ENCODE measurements around the gene DACH1. TPM values are rescaled to one million over a fixed set of nuclear protein-coding genes. Genes with fewer than 3 reads are reported as not detected.

DACH1 gene
- total RNA-seq, 2 experiments from 2014 or later = not detected

DNA sequence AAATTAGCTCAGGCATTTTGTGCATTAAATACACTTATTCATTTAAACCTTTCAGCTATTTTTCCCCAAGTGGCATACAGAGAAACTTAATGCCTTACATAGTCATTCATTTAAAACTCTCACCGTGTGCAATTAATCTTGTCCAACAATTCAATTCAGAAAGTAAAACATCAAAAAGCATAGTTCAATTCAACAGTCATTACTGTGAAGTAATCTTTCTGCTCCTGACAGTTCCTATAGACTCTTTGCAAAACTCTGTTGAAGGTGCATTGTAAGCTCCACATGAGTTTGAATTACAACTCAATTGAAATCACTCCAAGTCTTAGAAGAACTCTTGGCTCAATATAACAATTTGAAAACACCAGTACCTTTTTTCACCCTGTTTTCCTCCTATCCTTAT is 228.3 kb downstream of the DACH1 start:
- H3K36me3 Mint-ChIP-seq = no peaks in the 10 kb centered on the region
- no peak overlapping the region for H3K4me3 Mint-ChIP-seq
- no peaks in the 10 kb centered on the region for H3K9me3 Mint-ChIP-seq
- ChIA-PET POLR2A (no interaction called here), CTCF (interaction anchor here (0.6 kb wide), 1 partner anchor 909 kb away, joined by 3 read pairs; no protein-coding TSS in a partner anchor)
- DNase-seq = no peak
- no peaks in the 10 kb centered on the region for H3K27me3 Mint-ChIP-seq
- intact Hi-C loops (cut with micrococcal nuclease) = no loop called here
- no peak overlapping the region for H3K27ac Mint-ChIP-seq
- no peaks in the 10 kb centered on the region for H3K4me1 Mint-ChIP-seq (ENCODE audit: low read depth)

DNA sequence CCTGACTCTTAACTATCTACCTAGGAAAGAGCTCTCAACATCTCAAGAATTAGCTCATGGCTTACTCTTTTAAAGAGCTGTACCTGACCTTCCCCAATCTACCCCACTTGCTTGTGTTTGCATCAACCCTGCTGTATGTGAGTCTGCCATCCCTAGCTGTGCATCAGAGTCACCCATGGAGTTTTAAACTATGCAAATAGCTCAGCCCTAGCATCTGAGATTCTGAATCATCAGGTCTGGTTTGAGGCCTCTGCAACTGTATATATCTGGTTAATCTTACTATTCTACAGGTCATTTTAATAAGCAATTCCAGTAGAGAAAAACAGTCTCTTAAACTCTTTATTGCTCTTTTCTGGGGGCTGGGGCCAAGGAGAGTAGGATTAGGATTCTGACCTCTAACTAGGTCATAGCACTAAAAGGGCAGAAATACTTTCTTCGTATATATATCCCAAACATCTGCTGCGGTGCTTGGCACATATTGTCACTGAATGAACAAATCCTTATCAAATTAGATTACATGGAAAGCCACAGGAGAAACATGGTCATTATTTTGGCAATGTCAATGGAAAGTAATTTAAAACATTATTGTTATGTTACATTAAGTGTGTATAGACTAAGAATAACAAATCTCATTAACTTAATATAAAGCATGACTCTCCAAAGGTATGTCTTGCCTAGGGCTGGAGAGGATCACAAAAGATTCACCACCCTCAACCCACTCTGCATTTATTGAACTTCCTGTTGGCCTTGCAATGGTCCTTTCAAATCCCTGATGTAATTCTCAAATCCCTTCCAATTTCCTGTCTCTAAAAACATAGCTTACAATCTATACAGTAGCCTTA is 232.2 kb downstream of the DACH1 start:
- Mint-ChIP-seq H3K27me3 (no peaks in the 10 kb centered on the region), H3K9me3 (no peaks in the 10 kb centered on the region), H3K27ac (no peak overlapping the region), H3K36me3 (no peaks in the 10 kb centered on the region), H3K4me3 (no peak overlapping the region), H3K4me1 (ENCODE audit: low read depth) (no peaks in the 10 kb centered on the region)
- ChIA-PET CTCF (no interaction called here), POLR2A (no interaction called here)
- DNase-seq = no peak
- intact Hi-C loops (cut with micrococcal nuclease) = no loop called here

DNA sequence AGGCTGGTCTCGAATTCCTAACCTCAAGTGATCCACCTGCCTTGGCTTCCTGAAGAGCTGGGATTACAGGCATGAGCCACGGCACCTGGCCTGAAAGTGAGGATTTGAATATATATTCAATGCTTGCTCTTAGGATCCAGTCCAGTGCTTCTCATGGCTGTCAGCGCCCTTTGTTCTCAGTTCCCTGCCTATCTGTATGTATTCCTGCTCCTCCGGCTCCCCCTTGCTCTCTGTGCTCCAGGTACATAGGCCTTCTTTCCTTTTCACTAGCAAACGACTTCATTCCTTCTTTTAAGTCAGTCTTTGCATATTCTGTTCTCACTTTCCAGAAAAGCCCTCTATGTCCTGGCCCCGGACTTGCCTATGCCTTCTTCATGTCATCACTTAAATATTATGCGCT is 232.8 kb downstream of the DACH1 start:
- H3K4me3 Mint-ChIP-seq = no peak overlapping the region
- intact Hi-C loops (cut with micrococcal nuclease) = no loop called here
- H3K27ac Mint-ChIP-seq = no peak overlapping the region
- CTCF ChIA-PET = no interaction called here
- no peaks in the 10 kb centered on the region for H3K36me3 Mint-ChIP-seq
- no peaks in the 10 kb centered on the region for H3K9me3 Mint-ChIP-seq
- no peaks in the 10 kb centered on the region for H3K4me1 Mint-ChIP-seq (ENCODE audit: low read depth)
- H3K27me3 Mint-ChIP-seq = no peaks in the 10 kb centered on the region
- no peak for DNase-seq
- POLR2A ChIA-PET = no interaction called here

DNA sequence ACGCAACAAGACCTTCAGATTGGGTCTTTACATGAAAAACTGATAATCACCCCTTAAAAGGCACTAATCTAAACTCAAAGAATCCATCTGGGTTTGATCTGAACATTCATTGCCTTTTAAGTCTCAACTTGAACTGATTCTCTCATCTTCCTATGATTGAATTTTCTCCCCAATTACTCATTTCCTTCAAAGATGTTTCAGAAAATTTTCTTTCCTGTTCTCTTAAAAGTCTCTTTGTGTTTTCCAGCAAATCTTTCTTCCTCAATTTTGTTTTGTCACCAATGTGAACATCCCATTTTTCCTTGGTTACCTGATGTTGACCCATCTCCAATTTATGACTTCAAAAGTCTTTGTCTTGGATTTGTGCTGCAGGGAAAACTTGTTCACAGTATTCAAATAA is 234.3 kb downstream of the DACH1 start:
- Mint-ChIP-seq H3K27me3 (no peaks in the 10 kb centered on the region), H3K4me3 (no peak overlapping the region), H3K4me1 (ENCODE audit: low read depth) (no peaks in the 10 kb centered on the region), H3K9me3 (no peaks in the 10 kb centered on the region), H3K36me3 (no peaks in the 10 kb centered on the region), H3K27ac (no peak overlapping the region)
- no peak for DNase-seq
- ChIA-PET POLR2A (no interaction called here), CTCF (no interaction called here)
- intact Hi-C loops (cut with micrococcal nuclease) = no loop called here

DNA sequence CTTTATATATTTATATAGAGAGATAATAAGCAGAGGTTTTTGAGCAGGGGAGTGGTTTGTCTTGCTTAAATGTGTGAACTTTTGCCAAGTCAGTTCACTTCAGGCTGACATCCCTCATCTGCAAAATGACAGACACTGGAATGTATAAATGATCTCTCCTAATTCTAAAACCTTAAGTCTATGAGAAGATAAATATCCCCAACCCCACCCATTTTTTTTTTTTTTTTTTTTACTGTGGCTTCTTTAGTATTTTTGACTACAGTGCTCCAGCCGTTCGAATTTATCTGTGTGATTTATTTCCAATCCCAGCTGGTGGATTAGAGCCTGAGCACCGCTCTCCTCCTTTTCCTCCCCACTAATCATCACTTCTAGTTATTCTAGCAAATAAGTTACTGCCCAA is 234.8 kb downstream of the DACH1 start:
- ChIA-PET CTCF (no interaction called here), POLR2A (no interaction called here)
- H3K4me3 Mint-ChIP-seq = no peak overlapping the region
- intact Hi-C loops (cut with micrococcal nuclease) = no loop called here
- no peaks in the 10 kb centered on the region for H3K36me3 Mint-ChIP-seq
- no peak for DNase-seq
- H3K4me1 Mint-ChIP-seq (ENCODE audit: low read depth) = no peaks in the 10 kb centered on the region
- no peak overlapping the region for H3K27ac Mint-ChIP-seq
- no peaks in the 10 kb centered on the region for H3K9me3 Mint-ChIP-seq
- H3K27me3 Mint-ChIP-seq = no peaks in the 10 kb centered on the region

DNA sequence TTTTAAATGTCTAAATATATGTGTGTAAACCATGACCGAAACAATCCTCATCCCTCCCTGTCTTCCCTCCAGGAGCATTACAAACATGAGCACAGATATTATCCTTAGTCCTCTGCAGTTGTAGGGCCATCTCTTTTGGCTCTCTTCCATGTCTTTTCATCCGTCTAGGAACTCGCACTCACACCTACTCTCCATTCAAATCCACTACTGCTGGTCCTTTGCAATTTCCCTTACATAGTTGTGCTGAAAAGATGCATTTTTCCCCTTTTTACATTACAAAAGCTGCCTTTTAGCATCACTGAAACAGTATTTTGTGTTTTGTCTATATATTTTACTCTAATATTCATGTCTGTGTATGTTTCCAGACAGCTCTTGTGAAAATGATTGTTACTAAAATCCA is 237.8 kb downstream of the DACH1 start:
- no peak overlapping the region for H3K4me3 Mint-ChIP-seq
- H3K36me3 Mint-ChIP-seq = no peaks in the 10 kb centered on the region
- no peaks in the 10 kb centered on the region for H3K4me1 Mint-ChIP-seq (ENCODE audit: low read depth)
- CTCF ChIA-PET = no interaction called here
- no peaks in the 10 kb centered on the region for H3K27me3 Mint-ChIP-seq
- no peak for DNase-seq
- POLR2A ChIA-PET = no interaction called here
- intact Hi-C loops (cut with micrococcal nuclease) = no loop called here
- no peak overlapping the region for H3K27ac Mint-ChIP-seq
- no peaks in the 10 kb centered on the region for H3K9me3 Mint-ChIP-seq

DNA sequence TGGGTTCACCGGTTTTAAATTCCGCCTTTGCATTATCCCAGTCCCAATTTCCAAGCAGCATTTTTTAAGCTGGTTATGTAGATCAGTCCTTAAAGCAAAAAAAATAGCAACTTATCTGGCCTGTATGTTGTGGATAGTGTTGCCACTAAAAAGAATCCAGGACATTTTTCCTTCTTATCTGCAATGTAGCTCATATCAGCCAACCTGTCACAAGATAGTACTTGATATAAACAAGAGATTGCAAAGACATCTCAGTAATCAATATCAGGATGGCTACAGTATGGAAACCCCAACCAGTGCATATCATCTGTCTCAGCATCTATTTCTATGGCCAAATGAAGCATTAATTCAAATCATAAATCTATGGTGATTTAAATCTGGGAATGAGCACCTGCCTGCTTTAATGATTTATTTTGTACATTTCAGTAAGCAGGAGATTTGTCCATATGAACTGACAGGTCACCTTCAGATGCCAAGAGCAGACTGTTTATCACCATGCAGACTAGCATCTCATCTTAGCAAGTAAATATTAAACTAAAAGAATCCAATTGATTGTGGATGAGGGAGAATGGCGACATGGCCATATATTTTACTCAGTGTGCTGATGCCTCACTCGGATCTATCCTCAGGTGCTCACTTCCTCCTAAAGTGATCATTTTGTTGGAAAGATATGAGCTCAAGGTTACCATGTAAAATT is 240.4 kb downstream of the DACH1 start:
- POLR2A ChIA-PET = no interaction called here
- CTCF ChIA-PET = interaction anchor here (0.7 kb wide), 1 partner anchor 241 kb away, joined by 3 read pairs; the partner anchor contains the start of gene DACH1
- Mint-ChIP-seq H3K27ac (no peak overlapping the region), H3K4me1 (ENCODE audit: low read depth) (no peaks in the 10 kb centered on the region), H3K36me3 (no peaks in the 10 kb centered on the region), H3K27me3 (no peaks in the 10 kb centered on the region), H3K9me3 (no peaks in the 10 kb centered on the region), H3K4me3 (no peak overlapping the region)
- intact Hi-C loops (cut with micrococcal nuclease) = no loop called here
- DNase-seq = no peak

DNA sequence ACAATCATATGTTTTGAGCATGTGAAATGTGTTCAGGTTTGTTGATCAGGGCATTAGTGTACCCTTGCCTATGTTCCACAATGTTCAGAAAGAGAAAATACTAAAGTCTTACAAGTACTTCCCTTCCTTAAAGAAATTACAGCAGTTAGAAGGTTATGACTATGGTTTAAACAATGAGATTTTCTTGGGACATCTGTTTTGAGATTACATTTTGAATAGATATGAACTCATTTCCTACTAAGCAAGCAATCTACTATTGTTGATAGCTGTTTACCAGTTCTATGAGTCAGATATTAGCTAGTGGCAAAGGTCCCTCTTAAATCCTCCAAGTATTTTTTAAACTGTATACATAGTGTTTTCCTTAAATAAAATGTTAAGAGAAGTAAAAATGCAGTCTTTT is 241.3 kb downstream of the DACH1 start:
- no peak for DNase-seq
- intact Hi-C loops (cut with micrococcal nuclease) = no loop called here
- Mint-ChIP-seq H3K27me3 (no peaks in the 10 kb centered on the region), H3K4me3 (no peak overlapping the region), H3K27ac (no peak overlapping the region), H3K9me3 (no peaks in the 10 kb centered on the region), H3K36me3 (no peaks in the 10 kb centered on the region), H3K4me1 (ENCODE audit: low read depth) (no peaks in the 10 kb centered on the region)
- ChIA-PET POLR2A (no interaction called here), CTCF (no interaction called here)

DNA sequence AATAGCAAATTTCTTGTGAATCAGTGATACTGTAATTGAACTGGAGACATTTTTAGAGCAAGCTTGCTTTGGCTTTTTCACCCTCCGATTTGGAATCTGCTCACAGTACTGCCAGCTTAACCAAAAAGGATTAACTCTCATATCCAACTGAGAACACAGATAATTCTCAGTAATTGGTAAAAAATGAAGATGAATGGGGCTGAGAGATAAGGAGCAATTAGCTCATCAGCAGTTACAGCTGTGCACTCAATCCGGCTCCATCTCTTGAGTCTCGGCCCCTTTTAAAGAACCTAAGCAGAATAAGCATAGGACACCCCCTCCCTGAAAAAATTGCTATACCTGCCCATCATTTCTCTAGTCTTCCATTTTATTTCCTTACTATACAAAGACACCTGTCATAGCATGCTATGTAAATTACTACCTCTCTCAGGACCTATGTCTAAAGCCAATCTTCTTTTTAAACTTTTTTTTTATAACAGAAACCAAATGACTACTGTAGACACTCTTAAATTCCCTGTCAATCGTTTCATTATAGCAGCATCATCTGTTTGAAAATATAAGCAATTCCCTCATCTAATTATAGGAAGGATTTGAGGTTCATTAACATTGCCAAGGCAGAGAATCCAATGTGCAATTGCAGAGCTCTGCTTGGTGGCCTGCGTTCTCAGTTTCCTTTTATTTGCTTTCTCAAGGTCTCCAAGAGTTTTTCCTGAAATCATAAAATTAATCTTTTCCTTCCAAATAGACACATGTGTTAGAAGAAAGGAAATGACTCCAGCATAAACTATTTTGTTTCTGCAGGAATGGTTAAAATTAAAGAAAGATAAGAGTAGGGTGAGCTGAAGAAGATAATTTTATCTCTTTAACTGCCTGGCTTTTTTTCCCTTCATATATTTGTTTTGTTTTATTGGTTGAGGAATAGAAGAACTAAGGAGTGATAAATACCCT is 242.1 kb downstream of the DACH1 start:
- H3K4me3 Mint-ChIP-seq = no peak overlapping the region
- H3K9me3 Mint-ChIP-seq = no peaks in the 10 kb centered on the region
- H3K36me3 Mint-ChIP-seq = no peaks in the 10 kb centered on the region
- DNase-seq = no peak
- intact Hi-C loops (cut with micrococcal nuclease) = no loop called here
- no peak overlapping the region for H3K27ac Mint-ChIP-seq
- H3K4me1 Mint-ChIP-seq (ENCODE audit: low read depth) = no peaks in the 10 kb centered on the region
- CTCF ChIA-PET = no interaction called here
- POLR2A ChIA-PET = no interaction called here
- H3K27me3 Mint-ChIP-seq = no peaks in the 10 kb centered on the region

DNA sequence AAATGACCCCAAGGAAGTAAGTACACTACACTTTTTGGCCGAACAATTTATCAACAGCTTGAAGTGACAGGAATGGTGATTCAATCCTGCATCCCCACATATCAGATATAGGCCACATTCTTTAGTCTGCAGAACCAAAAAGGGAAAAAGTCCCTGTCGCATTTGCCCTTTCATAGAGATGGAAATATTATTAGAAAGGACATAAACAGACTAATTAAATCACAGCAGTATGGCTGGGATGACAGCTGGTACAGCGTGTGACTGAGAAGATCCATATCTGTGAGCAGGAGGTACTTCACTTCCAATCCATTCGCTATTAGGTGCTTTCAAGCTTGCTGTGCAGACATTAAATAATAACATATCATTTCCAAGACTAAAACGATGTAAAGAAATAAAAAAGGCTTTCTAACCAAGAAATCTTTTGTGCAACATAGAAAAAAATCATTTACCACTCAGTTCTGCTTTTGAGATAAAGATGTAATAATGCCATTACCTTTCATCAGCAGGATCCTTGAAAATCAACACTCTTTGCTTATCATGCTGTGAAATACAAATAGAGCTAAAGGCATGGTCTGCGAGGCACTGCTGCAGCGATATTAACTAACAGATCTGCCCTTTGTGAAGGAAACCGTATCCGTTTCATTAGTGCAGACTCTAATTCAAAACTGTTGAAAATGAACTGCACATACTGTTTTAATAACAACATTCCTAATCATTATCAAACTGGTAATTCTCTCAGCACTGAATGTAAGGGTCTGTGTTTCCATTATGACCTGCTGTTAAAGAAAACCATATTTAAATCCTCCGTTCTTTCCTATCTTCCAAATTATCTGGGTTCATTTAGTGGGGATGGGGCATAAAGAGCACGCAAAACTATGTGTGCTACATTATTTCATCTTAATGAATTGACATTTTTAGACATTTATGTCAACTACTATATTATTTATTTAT is 245.6 kb downstream of the DACH1 start:
- H3K27ac Mint-ChIP-seq = no peak overlapping the region
- CTCF ChIA-PET = no interaction called here

DNA sequence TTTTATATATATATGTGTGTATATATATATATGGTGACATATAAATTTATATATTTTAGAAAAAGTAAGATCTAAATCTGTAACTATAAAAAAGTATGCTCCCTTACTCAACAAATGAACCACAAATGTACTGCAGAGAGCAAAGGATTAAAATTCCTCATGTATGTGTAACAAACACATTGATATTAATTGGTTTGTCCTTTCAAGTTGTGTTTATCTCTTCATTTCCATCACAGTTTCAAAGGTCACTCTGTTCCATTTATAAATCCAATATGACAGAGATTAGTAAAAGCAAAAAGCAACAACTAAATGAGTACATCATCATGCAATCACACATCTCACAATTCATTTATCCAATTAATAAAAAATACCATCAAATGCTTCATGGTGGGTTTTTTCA is 247.9 kb downstream of the DACH1 start:
- H3K27me3 Mint-ChIP-seq = no peaks in the 10 kb centered on the region
- ChIA-PET POLR2A (no interaction called here), CTCF (no interaction called here)
- intact Hi-C loops (cut with micrococcal nuclease) = no loop called here
- H3K4me3 Mint-ChIP-seq = no peak overlapping the region
- no peaks in the 10 kb centered on the region for H3K9me3 Mint-ChIP-seq
- no peak overlapping the region for H3K27ac Mint-ChIP-seq
- DNase-seq = no peak
- no peaks in the 10 kb centered on the region for H3K4me1 Mint-ChIP-seq (ENCODE audit: low read depth)
- no peaks in the 10 kb centered on the region for H3K36me3 Mint-ChIP-seq

More for the DNA sequence above, 245.6 kb downstream of the DACH1 start:
- no peak for DNase-seq
- H3K9me3 Mint-ChIP-seq = no peaks in the 10 kb centered on the region
- POLR2A ChIA-PET = no interaction called here
- no peak overlapping the region for H3K4me3 Mint-ChIP-seq
- H3K27me3 Mint-ChIP-seq = no peaks in the 10 kb centered on the region
- intact Hi-C loops (cut with micrococcal nuclease) = no loop called here
- H3K36me3 Mint-ChIP-seq = no peaks in the 10 kb centered on the region
- H3K4me1 Mint-ChIP-seq (ENCODE audit: low read depth) = no peaks in the 10 kb centered on the region
